ENCODE measurements around the gene FLVCR2. TPM values are rescaled to one million over a fixed set of nuclear protein-coding genes. Genes with fewer than 3 reads are reported as not detected.

FLVCR2 gene
- total RNA-seq, 2 experiments from 2014 or later = 0.71 to 2.3 TPM

DNA sequence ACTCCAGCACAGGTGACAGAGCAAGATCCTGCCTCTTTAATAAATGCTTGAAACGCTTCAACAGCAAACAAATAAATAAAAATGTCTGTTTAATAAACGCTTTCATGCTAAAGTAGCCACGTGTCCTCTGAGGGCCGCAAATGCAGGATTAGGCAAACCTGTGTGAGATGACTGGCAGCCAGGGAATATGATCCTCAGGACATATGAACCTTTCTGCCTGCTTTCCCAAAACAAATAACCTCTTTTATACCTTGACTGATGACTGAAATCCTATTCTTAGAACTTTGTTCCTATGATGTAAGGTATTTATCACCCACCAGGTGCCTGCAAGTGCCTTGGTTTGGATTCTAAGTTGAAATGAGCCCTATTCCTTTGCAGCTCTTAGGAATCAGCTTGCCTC, 14.5 kb upstream of the FLVCR2 start:
- TF ChIP-seq, protein P1, sequence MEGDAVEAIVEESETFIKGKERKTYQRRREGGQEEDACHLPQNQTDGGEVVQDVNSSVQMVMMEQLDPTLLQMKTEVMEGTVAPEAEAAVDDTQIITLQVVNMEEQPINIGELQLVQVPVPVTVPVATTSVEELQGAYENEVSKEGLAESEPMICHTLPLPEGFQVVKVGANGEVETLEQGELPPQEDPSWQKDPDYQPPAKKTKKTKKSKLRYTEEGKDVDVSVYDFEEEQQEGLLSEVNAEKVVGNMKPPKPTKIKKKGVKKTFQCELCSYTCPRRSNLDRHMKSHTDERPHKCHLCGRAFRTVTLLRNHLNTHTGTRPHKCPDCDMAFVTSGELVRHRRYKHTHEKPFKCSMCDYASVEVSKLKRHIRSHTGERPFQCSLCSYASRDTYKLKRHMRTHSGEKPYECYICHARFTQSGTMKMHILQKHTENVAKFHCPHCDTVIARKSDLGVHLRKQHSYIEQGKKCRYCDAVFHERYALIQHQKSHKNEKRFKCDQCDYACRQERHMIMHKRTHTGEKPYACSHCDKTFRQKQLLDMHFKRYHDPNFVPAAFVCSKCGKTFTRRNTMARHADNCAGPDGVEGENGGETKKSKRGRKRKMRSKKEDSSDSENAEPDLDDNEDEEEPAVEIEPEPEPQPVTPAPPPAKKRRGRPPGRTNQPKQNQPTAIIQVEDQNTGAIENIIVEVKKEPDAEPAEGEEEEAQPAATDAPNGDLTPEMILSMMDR (IDR thresholded peaks at IDR 0.05) = no peak
- Histone ChIP-seq H3K36me3 (ENCODE audit: insufficient read depth, low read length) (no peaks in the 10 kb centered on the region), H3K27ac (ENCODE audit: low read depth in 1 of 2, low read length in 2 of 2) (no peak overlapping the region), H3K4me3 (ENCODE audit: low read length) (no peak overlapping the region), H3K4me1 (ENCODE audit: insufficient read depth, low read length) (peaks cover 36% of the 10 kb centered on the region), H3K27me3 (ENCODE audit: control insufficient read depth in 1 of 2, insufficient read depth in 2 of 2, low read length in 2 of 2) (no peaks in the 10 kb centered on the region), H3K9me3 (ENCODE audit: control insufficient read depth in 1 of 2, insufficient read depth in 1 of 2, low read length in 2 of 2) (no peaks in the 10 kb centered on the region)
- ATAC-seq (ENCODE audit: poor library complexity) (no peak), DNase-seq (no peak)
- no peak overlapping the region for H3K4me3 Mint-ChIP-seq
- ChIA-PET POLR2A (no interaction called here), CTCF (no interaction called here)
- peaks cover 54% of the 10 kb centered on the region for H3K4me1 Mint-ChIP-seq (ENCODE audit: low read depth)
- no peak overlapping the region for H3K27ac Mint-ChIP-seq
- no peaks in the 10 kb centered on the region for H3K36me3 Mint-ChIP-seq (ENCODE audit: low read depth)
- no peaks in the 10 kb centered on the region for H3K27me3 Mint-ChIP-seq
- intact Hi-C loops (cut with DNase I, micrococcal nuclease) = loop anchor here in 1 of 2 experiments (5.0 kb wide), 1 partner anchor 432 kb away; no protein-coding TSS in a partner anchor
- H3K9me3 Mint-ChIP-seq = no peaks in the 10 kb centered on the region

DNA sequence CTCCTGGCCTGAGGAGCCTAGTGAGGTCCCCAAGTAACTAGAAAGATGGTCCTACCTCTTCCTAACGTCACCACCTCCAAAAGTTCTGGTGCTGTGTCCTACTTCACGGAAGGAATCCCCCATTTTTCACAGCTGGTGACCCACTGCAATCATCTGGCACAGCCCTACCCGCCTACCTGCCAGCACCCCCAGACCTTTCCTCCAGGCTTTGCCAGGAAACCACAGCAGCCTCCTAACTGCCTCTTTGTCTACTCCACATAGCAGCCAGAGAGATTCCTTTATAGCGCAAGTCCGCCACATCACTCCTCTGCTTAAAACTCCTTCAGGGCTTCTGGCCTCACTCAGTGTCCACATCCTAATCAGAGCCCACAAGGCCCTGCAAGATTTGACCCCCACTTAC, 13.4 kb upstream of the FLVCR2 start:
- H3K27me3 ChIP-seq (ENCODE audit: control insufficient read depth in 1 of 2, insufficient read depth in 2 of 2, low read length in 2 of 2) = no peaks in the 10 kb centered on the region
- no peak for DNase-seq
- H3K4me3 Mint-ChIP-seq = no peak overlapping the region
- TF ChIP-seq, protein P1 (IDR thresholded peaks at IDR 0.05) = no peak
- ATAC-seq (ENCODE audit: poor library complexity) = no peak
- H3K9me3 ChIP-seq (ENCODE audit: control insufficient read depth in 1 of 2, insufficient read depth in 1 of 2, low read length in 2 of 2) = no peaks in the 10 kb centered on the region
- intact Hi-C loops (cut with DNase I, micrococcal nuclease) = no loop called here
- peaks cover 46% of the 10 kb centered on the region for H3K4me1 Mint-ChIP-seq (ENCODE audit: low read depth)
- no peak overlapping the region for H3K27ac ChIP-seq (ENCODE audit: low read depth in 1 of 2, low read length in 2 of 2)
- CTCF ChIA-PET = no interaction called here
- POLR2A ChIA-PET = no interaction called here
- H3K4me3 ChIP-seq (ENCODE audit: low read length) = no peak overlapping the region
- H3K36me3 ChIP-seq (ENCODE audit: insufficient read depth, low read length) = no peaks in the 10 kb centered on the region
- H3K27ac Mint-ChIP-seq = peak overlapping the region; percentile 88
- H3K4me1 ChIP-seq (ENCODE audit: insufficient read depth, low read length) = peaks cover 36% of the 10 kb centered on the region
- no peaks in the 10 kb centered on the region for H3K36me3 Mint-ChIP-seq (ENCODE audit: low read depth)
- no peaks in the 10 kb centered on the region for H3K9me3 Mint-ChIP-seq
- no peaks in the 10 kb centered on the region for H3K27me3 Mint-ChIP-seq

DNA sequence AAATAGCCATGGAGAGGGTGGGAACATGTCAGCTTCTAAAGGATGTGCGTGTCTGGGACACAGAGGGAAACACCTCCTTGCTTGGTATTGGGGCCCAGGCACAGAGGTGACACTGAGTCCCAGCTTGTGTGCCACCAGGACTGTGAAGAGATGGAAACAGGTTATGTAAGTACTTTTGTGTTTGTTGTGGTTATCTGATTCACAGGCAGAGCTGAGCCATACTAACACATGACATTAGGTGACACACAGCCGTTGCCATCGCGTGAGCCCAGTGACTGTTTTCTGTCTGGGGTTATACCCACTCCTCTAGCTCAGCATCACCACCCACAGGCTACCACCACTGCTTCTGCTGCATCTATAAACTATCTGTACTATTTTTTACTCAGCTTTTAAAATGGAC, 12.1 kb upstream of the FLVCR2 start:
- no peaks in the 10 kb centered on the region for H3K27me3 Mint-ChIP-seq
- Histone ChIP-seq H3K27me3 (ENCODE audit: control insufficient read depth in 1 of 2, insufficient read depth in 2 of 2, low read length in 2 of 2) (no peaks in the 10 kb centered on the region), H3K4me3 (ENCODE audit: low read length) (no peak overlapping the region), H3K36me3 (ENCODE audit: insufficient read depth, low read length) (no peaks in the 10 kb centered on the region), H3K9me3 (ENCODE audit: control insufficient read depth in 1 of 2, insufficient read depth in 1 of 2, low read length in 2 of 2) (no peaks in the 10 kb centered on the region), H3K27ac (ENCODE audit: low read depth in 1 of 2, low read length in 2 of 2) (no peak overlapping the region), H3K4me1 (ENCODE audit: insufficient read depth, low read length) (peaks cover 27% of the 10 kb centered on the region)
- TF ChIP-seq, protein P1 (IDR thresholded peaks at IDR 0.05) = no peak
- POLR2A ChIA-PET = interaction anchor here (0.8 to 0.9 kb wide), 2 partner anchors 24 to 44 kb away, joined by 3 to 8 read pairs; partner anchors contain the start of gene BATF
- CTCF ChIA-PET = interaction anchor here (0.6 to 2.2 kb wide), 17 partner anchors 9 to 253 kb away, joined by 3 to 12 read pairs (median 4); partner anchors contain the start of gene BATF
- peaks cover 33% of the 10 kb centered on the region for H3K4me1 Mint-ChIP-seq (ENCODE audit: low read depth)
- H3K27ac Mint-ChIP-seq = peak overlapping the region; percentile 88
- H3K36me3 Mint-ChIP-seq (ENCODE audit: low read depth) = no peaks in the 10 kb centered on the region
- H3K4me3 Mint-ChIP-seq = peak overlapping the region; percentile 26
- no peaks in the 10 kb centered on the region for H3K9me3 Mint-ChIP-seq
- intact Hi-C loops (cut with DNase I, micrococcal nuclease) = loop anchor here in 1 of 2 experiments (2.0 kb wide), 1 partner anchor 260 kb away; no protein-coding TSS in a partner anchor
- ATAC-seq (ENCODE audit: poor library complexity) = peak; percentile 98
- DNase-seq = peak; percentile 43 to 90 (median 68)
